GM19043 (cell line): ENCODE results near the gene SMTN.
A peak's percentile ranks its signal among the peaks of the same experiment; 100 is the strongest.
"Not testable (repeated sequence)": the region's sequence is repeated elsewhere in the genome, so short reads cannot be mapped to it uniquely, and the experiment has no call there.

ENCODE experiments used
- ATAC-seq: cut with Tn5 transposase; IDR thresholded peaks from one replicate; pipeline ENCODE4 v1.9.1; 2021; ENCODE audit warnings: low read depth; ENCODE audit not compliant: unreplicated experiment

The SMTN gene

GRCh38 chr22:31103111-31103510 is 22.0 kb downstream of the SMTN start:
- ATAC-seq, result no peak

- ATAC-seq, result no peak
Measured at GRCh38 chr22:31103899-31104694, 23.0 kb downstream of the SMTN start.

- no peak for ATAC-seq
Measured at GRCh38 chr22:31104869-31105268, 23.8 kb downstream of the SMTN start.

GRCh38 chr22:31105282-31105929 is 24.3 kb downstream of the SMTN start:
- ATAC-seq, result no peak

GRCh38 chr22:31106001-31106571 is 25.0 kb downstream of the SMTN start:
- ATAC-seq, result no peak

GRCh38 chr22:31106731-31107177 is 25.6 kb downstream of the SMTN start:
- ATAC-seq, result no peak

GRCh38 chr22:31107178-31107893 is 26.2 kb downstream of the SMTN start, which contains the start of gene SELENOM:
TSS of gene SELENOM (minus strand) at chr22:31107568. CDS start at chr22:31107505, 63 bp downstream.
- ATAC-seq, result peak; percentile 78

GRCh38 chr22:31107894-31108218 is 26.7 kb downstream of the SMTN start:
- ATAC-seq, result peak; percentile 22

- ATAC-seq, result not testable (repeated sequence)
Measured at GRCh38 chr22:31112547-31113091, 31.5 kb downstream of the SMTN start.

GRCh38 chr22:31118046-31118820 is 37.1 kb downstream of the SMTN start:
- ATAC-seq, result no peak

GRCh38 chr22:31119026-31119717 is 38.1 kb downstream of the SMTN start:
- no peak for ATAC-seq

- no peak for ATAC-seq
Measured at GRCh38 chr22:31120230-31120629, 39.1 kb downstream of the SMTN start.

GRCh38 chr22:31120642-31121041 is 39.5 kb downstream of the SMTN start:
- no peak for ATAC-seq

- no peak for ATAC-seq
Measured at GRCh38 chr22:31121403-31121802, 40.3 kb downstream of the SMTN start.

GRCh38 chr22:31122196-31122531 is 41.0 kb downstream of the SMTN start:
- no peak for ATAC-seq

- ATAC-seq, result no peak
Measured at GRCh38 chr22:31122532-31123291, 41.6 kb downstream of the SMTN start, which contains the start of gene INPP5J. TSS of gene INPP5J (plus strand) at chr22:31122966. CDS start at chr22:31123015, 49 bp downstream.

GRCh38 chr22:31123292-31123602 is 42.1 kb downstream of the SMTN start:
- no peak for ATAC-seq

GRCh38 chr22:31124290-31124689 is 43.2 kb downstream of the SMTN start:
- ATAC-seq, result no peak
